Left ventricle myocardium superior (tissue), 1 donor: ENCODE data around the gene DENND1A. TPM values are rescaled to one million over a fixed set of nuclear protein-coding genes. Genes with fewer than 3 reads are reported as not detected.

Experiments
- ATAC-seq: fragments of 200-7000 bp; cut with Tn5 transposase; one replicate; pipeline ENCODE4 v1.9.1; 2020; ENCODE audit warnings: mild to moderate bottlenecking, moderate library complexity
- DNase-seq: peaks from one replicate; pipeline ENCODE4 v3.0.0-alpha.2; 2020
- intact Hi-C: fragments of 100-400 bp; cut with micrococcal nuclease; formaldehyde crosslinking; loops from one replicate; pipeline ENCODE4 v1.11.0; 2022
- total RNA-seq: library from RNA; stranded (reverse); fragmentation: NEBNext Ultra II Directional; extraction: Animal tissue kit (Norgen Biotek cat#: 25700); gene quantifications from one replicate; pipeline ENCODE4 v1.2.1, GENCODE V29; 2021
- donor health status: DM: no; HTN: yes; CAD: no; lungs with severe emphysema.

DENND1A gene
- total RNA-seq, 1 donor from 2014 or later = 12.9 TPM

DNA sequence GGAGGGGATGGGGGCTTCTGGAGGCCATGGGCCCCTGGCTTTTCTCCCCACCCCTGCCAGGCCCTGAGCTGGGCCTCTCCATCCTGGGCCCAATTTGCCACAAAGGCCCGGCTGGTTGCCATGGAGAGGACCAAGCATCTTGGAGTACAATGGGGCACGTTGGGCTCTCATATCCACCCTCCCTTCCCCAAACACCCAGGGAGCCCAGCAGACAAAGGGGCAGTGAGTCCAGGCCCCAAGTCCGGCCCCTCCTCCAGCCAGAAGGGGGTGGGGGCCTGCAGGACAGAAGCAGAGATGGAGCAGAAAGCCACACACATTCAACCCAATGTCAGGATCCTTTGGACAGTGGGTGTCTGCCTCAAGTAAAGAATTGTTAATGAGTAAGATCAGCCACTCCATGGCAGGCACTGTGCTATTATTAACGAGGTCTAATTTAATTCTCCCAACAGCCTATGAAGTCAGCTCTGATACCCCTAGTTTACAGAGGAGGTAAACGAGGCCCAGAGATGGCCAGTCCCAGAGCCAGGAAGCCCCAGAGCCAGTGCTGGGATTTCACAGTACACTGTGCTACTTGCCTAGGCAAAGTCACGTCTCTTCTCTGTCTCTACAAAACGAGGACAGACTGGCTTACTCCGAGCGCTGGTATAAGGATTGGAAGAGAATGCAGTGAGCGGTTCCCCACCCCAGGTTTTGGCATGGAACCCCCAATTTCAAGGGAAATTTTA lies 571.6 kb downstream of the DENND1A start:
- ATAC-seq = no peak
- intact Hi-C loops = no loop called here
- DNase-seq = no peak

DNA sequence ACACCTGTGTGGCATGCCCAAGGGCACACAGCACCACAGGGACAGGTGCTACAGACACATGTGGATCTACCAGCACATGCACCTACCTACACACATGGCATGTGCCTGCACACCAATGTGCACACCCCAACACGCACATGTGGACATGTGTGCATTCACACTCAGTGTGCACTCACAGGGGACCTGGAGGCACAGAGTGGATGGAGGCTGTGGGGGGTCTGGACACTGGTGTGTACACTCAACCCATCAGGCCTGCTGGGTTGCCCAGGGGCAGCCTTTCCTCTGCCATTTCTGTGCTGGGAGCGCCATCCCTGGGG lies 572.2 kb downstream of the DENND1A start:
- ATAC-seq (no peak), DNase-seq (no peak)
- intact Hi-C loops = no loop called here

DNA sequence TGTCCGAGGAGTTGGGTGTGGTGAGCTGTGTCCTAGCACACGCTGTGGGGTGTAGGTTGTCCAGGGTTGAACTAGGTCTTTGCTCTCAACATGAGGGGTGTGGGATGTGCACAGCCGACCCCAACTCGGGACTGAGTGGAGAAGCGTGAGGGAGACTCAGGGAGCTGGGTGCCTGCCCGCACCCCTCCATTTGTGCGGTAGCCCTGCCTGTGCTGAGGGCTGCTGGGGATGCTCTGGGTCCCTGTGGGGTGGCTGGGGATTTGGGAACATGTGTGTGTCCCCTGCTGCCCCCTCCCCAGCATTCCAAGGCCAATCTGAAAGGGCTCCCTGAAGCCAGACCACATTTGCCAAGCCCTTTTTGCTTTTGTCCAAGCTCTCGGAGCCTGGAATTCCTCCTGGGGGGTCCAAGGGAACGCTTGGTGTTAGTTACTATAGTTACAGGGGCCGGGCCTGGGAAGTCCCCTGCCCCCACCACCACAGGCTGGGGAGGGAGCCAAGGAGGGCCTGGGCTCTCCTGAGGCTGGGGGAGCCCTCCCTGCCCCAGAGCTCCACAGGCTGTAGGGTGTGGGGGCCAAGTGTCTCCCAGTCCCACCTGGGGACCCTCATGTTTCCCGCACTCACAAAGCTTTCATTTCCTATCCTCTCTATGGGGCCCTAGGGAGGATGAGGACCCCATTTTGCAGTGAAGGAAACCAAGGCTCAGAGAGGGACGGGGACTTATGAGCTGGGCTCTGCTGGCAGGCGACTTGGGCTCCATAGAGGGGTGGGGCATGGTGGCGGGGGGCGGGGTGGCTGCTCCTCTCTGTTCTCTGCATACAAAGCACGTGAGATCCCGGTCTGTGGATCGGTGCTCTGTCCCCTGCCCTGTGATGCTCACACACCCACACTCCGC lies 572.8 kb downstream of the DENND1A start:
- DNase-seq (no peak), ATAC-seq (no peak)
- intact Hi-C loops = no loop called here

DNA sequence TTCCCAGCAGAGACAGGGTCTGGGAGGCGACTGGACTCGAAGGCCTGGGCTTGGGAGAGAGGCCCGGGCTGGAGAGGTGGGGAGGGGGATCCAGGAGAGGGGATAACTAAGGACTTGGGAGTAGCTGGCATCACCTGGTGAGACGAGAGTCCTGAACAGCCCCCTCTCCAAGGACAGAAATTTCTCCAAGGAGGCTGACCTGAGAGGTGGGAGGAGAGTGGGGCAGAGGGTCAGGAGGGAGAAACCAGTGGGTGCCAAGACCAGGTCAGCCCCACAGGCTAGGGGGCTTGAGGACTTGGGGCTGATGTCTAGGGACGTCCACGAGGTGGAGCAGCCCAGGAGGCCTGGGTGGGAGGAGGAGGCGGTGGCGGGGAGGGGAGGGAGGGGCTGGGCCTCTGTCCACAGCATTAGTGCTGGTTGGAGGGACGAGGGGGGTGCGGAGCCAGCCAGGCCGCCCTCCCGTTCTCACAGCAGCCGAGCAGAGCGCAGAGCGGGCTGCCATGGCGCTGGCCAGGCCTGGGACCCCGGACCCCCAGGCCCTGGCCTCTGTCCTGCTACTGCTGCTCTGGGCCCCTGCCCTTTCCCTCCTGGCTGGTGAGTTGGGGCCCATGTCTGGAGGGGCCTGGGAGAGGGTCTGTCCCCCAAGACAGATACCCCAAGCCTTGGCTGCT lies 574.0 kb downstream of the DENND1A start, which contains the start of gene CRB2:
CRB2 (plus strand) TSS at position 437 of the 671 bp plus-strand sequence; CDS start at position 501, 64 bp downstream.
- DNase-seq (no peak), ATAC-seq (no peak)
- intact Hi-C loops = no loop called here

DNA sequence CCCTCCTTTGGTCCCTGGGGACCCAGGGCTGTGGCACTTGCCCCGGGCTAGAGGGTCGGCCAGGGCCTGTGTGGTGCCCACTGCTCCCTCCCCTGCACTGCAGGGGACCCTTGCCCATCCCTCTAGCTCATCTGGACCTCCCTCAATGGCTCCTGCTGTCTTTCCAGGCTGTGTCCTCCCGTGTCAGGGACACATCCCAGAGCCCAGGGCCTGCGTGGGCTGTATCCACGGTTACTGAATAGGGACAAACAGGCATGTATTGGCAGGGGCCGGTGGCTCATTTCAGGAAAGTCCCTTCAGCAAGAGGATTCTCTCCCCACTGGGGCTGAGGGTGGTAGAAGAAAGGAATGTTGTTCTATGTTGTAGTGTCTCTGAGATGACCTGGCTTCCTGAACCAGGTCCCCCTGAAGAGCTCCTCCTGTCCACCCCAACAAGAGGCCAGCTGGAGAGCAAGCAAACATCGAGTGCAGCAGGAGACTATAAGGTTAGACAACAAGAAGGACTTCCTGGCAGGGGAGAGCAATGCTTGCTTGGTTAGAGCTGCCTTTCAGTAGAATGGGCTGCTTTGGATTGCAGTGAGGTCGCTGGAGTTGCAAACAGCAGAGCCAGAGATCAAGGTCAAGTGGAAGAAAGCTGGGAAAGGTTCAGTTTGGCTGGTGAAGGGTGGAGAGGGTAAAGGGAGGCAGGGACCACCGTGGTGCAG lies 575.0 kb downstream of the DENND1A start:
- intact Hi-C loops = no loop called here
- no peak for ATAC-seq
- DNase-seq = no peak

DNA sequence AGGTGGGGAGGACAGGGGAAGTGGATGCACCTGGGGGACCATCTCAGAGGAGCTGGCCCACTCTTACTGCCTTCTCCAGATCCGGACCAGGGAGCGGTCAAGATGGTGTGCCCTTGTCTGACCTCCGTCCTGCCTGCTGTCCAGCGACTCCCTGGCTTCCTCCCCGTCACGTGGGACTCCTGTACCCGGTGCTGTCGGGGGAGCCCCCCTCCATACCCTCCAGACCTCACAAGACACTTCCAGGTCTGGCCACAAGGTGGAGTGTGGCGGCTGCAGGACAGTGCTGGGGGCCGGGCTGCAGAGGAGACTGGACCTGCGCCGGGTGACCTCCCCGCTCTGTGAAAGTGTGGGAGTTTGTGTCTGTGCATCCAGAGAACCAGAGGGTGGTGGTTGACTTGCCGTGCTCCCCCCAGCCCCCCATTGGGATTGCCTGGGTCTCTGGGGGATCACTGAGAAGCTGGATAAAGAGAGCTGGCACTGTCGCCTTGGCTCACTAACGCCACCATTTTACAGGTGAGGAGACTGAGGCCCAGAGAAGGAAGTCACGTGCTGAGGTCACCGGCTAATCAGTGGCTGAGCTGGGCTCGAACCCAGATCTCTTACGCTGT lies 575.8 kb downstream of the DENND1A start:
- DNase-seq (peak; percentile 72), ATAC-seq (peak; percentile 73)
- intact Hi-C loops = no loop called here

DNA sequence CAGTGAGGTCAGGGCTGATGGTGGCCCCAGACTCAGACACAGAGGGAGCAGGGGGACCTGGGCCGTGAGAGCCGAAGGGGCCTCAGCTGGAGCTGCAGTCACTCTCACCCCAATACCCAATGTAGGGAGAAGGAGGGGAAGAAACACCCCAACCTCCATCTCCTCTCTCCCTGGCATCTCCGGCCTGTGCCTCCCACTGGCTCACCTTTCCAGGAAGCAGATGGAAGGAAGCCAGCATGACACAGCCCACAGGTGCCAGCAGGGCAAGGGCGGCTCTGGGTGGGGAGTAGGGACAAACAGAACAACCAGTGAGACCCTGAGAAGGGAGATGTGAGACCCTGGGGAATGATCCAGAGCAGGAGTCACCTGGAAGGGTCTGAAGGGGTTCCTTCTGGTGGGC lies 576.9 kb downstream of the DENND1A start:
- DNase-seq (no peak), ATAC-seq (no peak)
- intact Hi-C loops = no loop called here

DNA sequence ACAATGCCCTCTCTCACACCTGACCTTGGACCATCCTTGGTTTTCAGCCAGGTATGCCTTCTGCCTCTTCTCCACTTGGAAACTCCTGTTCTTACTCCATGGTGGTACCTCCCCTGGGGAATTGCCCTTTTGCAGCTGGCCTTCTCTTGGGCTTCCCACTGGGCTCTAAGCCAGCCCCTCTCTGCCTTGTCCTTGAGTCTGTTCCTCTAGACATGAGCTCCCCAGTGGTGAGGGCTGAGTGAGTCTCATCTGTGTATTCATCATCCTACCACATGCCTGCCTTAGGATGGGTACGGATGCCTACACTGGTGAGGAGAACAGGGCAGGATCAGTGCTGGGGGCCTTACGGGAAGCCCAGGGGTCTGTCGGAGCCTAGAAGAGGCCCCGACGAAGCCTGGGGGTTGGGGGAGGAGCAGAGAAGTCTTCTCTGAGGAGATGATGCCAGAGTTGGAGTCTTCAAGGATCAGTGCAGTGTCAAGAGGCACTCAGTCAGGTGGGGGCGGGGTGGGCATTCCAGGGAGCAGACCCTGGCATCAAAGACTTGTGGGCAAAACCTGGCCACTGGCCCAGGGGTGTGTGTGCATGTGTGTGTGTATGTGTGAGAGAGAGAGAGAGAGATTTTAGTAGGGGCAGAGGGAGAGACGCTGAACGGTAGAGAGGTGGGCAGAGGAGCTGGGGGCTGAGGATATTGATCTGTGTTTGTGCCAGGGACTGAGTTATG lies 579.2 kb downstream of the DENND1A start:
- ATAC-seq (peak; percentile 33), DNase-seq (no peak)
- intact Hi-C loops = no loop called here

DNA sequence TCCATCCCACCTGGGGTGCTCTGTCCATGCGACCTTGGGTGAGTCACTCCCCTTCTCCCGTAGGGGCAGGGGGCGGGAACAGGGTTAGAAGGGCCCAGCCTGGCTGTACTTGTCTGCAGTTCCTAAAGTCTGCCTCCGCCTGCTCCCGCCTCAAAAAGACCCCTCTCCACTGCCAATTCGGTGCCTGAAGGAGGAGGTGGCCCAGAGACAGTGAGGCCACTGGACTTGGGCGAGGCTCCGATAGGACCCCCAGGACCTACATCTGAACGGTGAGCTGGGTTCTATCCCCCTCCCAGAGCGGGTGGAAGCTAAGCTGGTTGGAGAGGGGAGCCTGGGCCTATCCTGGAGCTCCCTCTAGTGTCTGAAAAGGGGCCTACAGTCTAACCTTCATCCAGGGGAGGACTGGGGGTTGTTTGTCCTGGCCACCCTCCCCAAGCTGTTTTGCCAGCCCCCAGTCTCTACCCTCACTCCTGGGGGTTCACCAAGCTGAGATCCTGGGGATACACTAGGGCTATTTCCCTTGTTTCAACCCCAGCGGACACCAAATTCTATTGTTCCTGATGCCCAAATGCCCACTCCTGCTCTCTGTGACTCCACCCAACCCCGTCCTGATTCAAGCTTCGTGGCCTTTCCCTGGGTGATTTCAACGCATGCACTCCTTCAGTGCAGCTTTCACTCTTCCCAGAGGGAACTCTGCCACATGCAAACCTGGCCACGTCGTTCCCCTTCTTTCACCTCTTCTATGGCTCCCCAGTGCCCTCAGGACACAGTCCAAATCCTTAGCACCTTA lies 580.0 kb downstream of the DENND1A start:
- DNase-seq (no peak), ATAC-seq (peak; percentile 81)
- intact Hi-C loops = no loop called here

DNA sequence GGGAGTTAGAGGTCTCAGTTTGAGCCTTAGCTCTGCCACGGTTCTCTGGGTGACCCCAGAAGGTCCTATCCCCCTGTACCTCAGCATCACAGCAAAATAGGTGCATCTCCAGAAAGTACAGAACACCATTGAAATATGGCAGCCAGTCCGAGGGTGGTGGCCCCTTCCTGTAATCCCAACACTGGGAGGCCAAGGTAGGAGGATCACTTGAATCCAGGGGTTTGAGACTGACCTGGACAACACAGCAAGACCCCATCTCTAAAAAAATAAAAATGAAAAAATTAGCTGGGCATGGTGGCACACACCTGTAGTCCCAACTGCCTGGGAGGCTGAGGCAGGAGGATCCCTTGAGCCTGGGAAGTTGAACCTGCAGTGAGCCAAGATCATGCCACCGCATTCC lies 580.9 kb downstream of the DENND1A start:
- intact Hi-C loops = no loop called here
- DNase-seq (no peak), ATAC-seq (no peak)

DNA sequence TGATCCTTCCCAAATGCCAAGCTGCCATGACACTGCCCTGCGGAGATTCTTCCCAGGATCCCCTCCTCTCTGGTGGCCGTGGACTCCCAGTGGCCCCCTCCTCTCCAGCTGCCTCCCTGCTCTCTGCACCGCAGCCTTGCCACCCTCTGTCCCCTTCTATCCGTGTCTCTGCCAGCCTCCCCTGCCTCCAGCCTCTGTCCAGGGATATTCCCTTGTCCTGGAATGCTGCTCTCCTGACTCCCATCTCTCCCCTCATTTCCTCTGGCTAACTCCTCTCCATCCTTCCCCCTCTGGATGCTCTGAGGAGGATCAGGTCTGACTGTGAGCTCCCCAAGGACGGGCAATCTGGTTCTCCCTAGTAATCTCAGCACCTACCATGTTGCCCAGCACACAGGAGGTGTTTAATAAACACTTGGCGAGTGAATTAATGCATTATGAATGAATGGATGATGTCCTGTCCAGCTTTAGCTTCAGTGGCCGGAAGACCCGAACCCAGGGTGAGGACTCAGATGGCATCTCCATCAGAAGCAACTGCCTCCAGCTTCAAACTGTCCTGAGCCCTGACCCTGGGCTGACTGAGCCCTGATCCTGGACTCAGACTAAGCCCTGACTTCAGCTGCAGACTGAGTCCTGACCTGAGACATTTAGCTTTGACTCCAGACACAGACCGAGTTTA lies 581.5 kb downstream of the DENND1A start:
- DNase-seq (no peak), ATAC-seq (no peak)
- intact Hi-C loops = no loop called here

DNA sequence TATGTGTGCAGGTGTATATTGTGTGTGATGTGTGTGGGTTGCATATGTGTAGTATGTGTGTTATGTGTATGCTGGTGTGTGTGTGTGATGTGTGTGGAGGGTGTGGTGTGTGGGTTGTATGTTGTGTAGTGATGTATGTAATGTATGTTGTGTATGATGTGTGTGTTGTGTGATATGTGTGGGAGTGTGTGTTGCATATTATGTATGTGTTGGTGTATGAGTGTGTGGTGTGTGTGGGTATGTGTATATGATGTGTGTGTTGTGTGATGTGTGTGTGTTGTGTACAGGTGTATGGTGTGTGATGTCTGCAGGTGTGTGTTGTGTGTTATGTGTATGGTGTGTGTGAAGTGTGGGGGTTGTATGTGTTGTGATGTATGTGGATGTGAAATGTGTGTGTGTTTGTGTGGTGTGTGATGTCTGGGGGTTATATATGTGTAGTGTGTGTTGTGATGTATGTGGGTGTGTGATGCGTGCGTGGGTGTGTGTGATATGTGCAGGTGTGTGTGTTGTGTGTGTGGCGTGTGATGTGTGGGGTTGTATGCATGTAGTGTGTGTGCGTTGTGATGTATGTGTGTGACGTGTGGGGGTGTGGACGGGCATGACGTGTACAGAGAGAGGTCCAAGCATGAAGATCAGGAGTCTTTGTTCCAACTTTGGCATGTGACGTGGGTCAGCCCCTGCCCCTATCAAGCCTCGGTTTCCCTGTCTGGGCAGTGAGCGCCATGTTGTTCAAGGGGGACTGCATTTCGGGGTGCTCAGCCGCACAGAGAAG lies 582.5 kb downstream of the DENND1A start:
- intact Hi-C loops = no loop called here
- DNase-seq (no peak), ATAC-seq (no peak)

DNA sequence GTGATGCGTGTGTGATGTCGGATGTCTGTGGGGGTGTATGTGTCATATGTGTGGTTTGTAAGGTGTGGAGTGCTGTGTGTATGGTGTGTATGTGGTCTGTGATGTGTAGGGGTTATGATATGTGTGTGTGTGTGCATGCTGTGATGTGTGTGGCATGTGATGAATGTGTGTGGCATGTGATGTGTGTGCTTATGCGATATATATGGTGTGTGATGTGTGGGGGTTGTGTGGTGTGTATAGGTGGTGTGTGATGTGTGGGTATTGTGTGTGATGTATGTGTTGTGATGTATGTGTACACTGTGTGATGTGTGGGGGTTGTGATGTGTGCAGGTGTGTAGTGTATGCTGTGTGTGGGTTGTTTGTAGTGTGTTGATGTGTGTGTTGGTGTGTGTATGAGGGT lies 583.1 kb downstream of the DENND1A start:
- intact Hi-C loops = no loop called here
- ATAC-seq (no peak), DNase-seq (no peak)

DNA sequence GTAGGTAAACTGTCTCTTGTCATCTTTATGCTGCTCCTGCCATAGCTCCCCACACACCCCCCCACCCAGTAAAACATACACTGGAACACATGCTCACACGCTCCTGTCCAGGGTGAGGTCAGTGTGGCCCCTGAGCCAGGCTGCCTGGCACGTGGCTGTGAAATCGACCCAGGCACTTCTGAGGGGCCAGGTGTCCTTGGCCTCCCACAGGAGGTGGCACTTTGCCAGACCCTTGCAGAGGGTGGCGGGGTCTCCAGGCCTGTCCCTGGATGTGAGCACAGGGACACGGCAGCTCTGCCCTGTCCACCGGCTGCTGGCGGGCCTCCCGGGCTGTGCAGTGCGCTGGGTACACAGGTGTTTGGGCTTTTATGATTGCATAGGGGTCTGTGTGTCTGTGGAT lies 583.9 kb downstream of the DENND1A start:
- DNase-seq = no peak
- intact Hi-C loops = no loop called here
- no peak for ATAC-seq

DNA sequence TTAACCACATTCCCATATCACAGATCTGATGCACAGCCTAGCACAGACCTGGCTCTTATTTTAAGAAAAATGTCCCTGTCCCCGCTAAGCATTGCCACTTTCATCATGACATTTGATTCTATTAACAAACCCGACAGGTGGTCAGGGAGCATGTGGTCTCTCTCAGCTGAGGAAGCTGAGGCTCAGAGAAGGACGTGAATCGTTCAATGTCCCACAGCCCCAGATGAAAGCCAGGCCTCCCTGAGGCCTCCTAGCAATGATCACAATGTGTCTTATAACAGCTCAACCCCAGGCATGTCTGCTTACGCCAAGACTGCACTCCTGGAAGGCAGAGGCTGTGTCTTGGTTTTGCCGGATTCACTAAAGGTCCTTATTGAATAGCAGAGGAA lies 584.4 kb downstream of the DENND1A start:
- DNase-seq (no peak), ATAC-seq (no peak)
- intact Hi-C loops = no loop called here

DNA sequence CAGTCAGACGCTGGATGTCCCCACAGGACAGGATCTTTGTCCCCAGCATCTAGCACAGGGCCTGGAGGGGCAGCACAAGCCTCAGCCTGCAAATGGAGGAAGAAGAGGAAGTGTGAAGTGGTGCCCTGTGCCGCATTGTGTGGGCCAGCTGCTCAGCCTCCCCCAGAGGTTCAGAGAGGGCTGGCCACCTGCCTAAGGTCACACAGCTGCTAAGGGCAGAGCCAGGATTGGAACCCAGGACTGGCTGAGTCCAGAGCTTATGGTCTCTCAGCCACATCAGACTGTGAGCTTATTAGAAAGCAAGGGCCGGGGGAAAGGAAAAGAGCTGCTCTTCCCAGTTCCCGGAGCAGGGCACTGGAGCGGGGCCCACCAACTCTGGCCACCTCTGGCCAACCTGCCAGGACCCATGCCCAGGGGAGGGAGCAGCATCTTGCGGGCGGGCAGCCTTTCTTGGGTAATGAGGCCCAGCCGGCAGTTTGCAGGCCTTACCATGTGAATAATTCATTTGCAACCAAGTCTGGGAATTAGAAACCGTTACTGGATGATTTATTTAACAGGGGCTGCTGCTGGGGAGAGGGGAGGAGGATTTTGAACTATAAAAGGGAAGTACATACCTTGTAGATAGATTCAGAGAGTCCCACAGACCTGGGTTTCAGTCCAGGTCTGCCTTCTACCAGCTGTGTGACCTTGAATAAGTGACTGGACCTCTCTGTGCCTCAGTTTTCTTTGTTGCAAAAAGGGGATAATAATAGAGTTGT lies 585.6 kb downstream of the DENND1A start:
- intact Hi-C loops = no loop called here
- no peak for ATAC-seq
- DNase-seq = no peak
